ENCODE results near the gene ARPC5L. TPM values are rescaled to one million over a fixed set of nuclear protein-coding genes. Genes with fewer than 3 reads are reported as not detected.

Gene ARPC5L
- total and polyA plus RNA-seq, 2 of the 13 experiments (the other 11 are each of a cell fraction or from before 2014, with no cell fraction given) = 29.9 to 33.8 TPM

DNA sequence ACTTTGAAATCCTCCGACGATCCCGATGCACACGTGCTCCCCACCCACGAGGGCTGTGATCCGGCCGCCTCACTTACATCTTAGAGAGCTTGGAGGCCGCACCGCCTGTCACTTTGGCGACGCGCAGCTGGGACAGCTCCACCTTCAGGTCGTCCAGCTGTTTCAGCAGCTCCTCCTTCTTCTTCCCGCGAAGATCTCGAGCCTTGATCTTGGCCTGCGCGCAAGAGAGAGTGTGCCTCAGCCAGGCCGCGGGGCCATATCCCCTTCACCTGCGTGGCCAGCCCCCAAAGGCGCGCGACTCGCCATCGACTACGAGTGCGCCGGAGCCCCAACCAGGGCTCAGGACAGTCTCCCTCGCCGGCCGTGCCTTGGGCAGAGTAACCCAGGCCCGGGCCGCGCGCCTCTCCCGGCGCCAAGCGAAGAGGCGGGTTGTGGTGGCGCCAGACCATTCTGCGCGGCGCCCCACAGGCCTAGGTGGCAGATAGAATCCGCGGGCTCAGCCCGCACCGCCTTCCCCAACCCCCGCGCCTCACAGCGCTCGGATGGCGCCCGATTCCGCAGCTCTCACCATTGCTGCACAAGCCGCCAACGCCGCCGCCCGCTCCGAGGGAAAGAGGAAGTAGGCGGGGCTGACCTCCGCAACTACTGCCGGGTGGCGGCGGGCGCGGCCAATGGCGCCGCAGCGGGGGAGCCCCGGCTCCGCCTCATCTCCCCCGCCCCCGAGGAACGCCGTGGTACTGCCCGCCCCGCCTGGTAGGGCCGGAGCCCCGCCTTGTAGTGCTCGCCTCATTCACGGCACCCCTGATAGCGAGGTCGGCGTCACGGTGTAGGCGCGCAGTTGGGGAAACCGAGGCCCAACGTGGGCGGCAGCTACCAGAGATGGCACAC, at the start of gene ARPC5L, which contains the start of gene RPL35 (continued):
- TF ChIP-seq ETV6 (CRISPR knock-in tag; conservative IDR thresholded peaks at IDR 0.05) (peak; percentile 34; the same call in 1 of the 2 replicates), ZNF674 (CRISPR knock-in tag; IDR thresholded peaks at IDR 0.05; ENCODE audit: low read depth) (no peak; the same call in 1 of the 2 replicates), HDAC1 (CRISPR knock-in tag; IDR thresholded peaks at IDR 0.05) (peak; percentile 59), REST (IDR thresholded peaks at IDR 0.05; ENCODE audit: borderline replicate concordance in 1 of 2, low read depth in 1 of 2, low read length in 2 of 2) (peak in 1 of 2 experiments; percentile 75; a peak in 1 of 4 replicates), ZFP91 (CRISPR knock-in tag; IDR thresholded peaks at IDR 0.05; ENCODE audit: borderline replicate concordance) (peak; percentile 88; the same call in 1 of the 2 replicates), IKZF4 (CRISPR knock-in tag; IDR thresholded peaks at IDR 0.05; ENCODE audit: borderline replicate concordance, low read depth, not compliant biosample characterization) (peak; percentile 42), NFYB (CRISPR knock-in tag; IDR thresholded peaks at IDR 0.05) (peak; percentile 79), ZNF44 (CRISPR knock-in tag; IDR thresholded peaks at IDR 0.05) (peak; percentile 86; the same call in 1 of the 2 replicates), SMAD9 (CRISPR knock-in tag; IDR thresholded peaks at IDR 0.05) (no peak), MLXIP (CRISPR knock-in tag; IDR thresholded peaks at IDR 0.05; ENCODE audit: borderline replicate concordance) (peak; percentile 82; the same call in 1 of the 2 replicates), HOXA3 (CRISPR knock-in tag; IDR thresholded peaks at IDR 0.05) (peak; percentile 74), ASH2L (IDR thresholded peaks at IDR 0.05; ENCODE audit: insufficient read length, low read depth, low read length) (peak; percentile 97), MEIS1 (CRISPR knock-in tag; IDR thresholded peaks at IDR 0.05; ENCODE audit: borderline replicate concordance) (no peak; the same call in 1 of the 2 replicates)
- TF ChIP-seq, protein P1, sequence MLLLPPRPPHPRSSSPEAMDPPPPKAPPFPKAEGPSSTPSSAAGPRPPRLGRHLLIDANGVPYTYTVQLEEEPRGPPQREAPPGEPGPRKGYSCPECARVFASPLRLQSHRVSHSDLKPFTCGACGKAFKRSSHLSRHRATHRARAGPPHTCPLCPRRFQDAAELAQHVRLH (CRISPR knock-in tag; IDR thresholded peaks at IDR 0.05; ENCODE audit: borderline replicate concordance, low read depth) = peak; percentile 23; the same call in 1 of the 2 replicates
- TF ChIP-seq, protein P2, sequence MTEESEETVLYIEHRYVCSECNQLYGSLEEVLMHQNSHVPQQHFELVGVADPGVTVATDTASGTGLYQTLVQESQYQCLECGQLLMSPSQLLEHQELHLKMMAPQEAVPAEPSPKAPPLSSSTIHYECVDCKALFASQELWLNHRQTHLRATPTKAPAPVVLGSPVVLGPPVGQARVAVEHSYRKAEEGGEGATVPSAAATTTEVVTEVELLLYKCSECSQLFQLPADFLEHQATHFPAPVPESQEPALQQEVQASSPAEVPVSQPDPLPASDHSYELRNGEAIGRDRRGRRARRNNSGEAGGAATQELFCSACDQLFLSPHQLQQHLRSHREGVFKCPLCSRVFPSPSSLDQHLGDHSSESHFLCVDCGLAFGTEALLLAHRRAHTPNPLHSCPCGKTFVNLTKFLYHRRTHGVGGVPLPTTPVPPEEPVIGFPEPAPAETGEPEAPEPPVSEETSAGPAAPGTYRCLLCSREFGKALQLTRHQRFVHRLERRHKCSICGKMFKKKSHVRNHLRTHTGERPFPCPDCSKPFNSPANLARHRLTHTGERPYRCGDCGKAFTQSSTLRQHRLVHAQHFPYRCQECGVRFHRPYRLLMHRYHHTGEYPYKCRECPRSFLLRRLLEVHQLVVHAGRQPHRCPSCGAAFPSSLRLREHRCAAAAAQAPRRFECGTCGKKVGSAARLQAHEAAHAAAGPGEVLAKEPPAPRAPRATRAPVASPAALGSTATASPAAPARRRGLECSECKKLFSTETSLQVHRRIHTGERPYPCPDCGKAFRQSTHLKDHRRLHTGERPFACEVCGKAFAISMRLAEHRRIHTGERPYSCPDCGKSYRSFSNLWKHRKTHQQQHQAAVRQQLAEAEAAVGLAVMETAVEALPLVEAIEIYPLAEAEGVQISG (CRISPR knock-in tag; IDR thresholded peaks at IDR 0.05) = peak; percentile 78
